H1 (cell line): ENCODE results near the gene ABHD1. TPM values are rescaled to one million over a fixed set of nuclear protein-coding genes. Genes with fewer than 3 reads are reported as not detected.

ENCODE experiments used
- EZH2 ChIP-seq: fragments of 200-600 bp; sonication (generic); IDR thresholded peaks from 2 replicates; pipeline ENCODE4 v1.7.1; 2012; ENCODE audit warnings: low read depth, mild to moderate bottlenecking, moderate library complexity, low read length, inconsistent platforms; ENCODE audit not compliant: severe bottlenecking
- polyA plus RNA-seq, 7 experiments: library from polyadenylated mRNA; depleted of rRNA in 3 of 7; stranded (reverse) in 5 of 7; unstranded in 2 of 7; fragments of >200 nt in 5 of 7; fragments of 200-250 nt in 2 of 7; gene quantifications; 1 replicate in 5 of 7; 2 replicates in 1 of 7; 4 replicates in 1 of 7; pipeline versions ENCODE4 v1.2.1 to v1.2.3, GENCODE V29; 2011 to 2013; ENCODE audit warnings: missing spikeins in 2 of 7, mixed read lengths in 2 of 7
- total RNA-seq: library from RNA; stranded (reverse); fragmentation: NEBNext Ultra II Directional; extraction: Animal tissue kit (Norgen Biotek cat#: 25700); gene quantifications from 2 replicates; pipeline ENCODE4 v1.2.1, GENCODE V29; 2021

ABHD1 gene
- total and polyA plus RNA-seq, 2 of the 8 experiments (the other 6 are each of a cell fraction or from before 2014, with no cell fraction given): 0.20 to 1.1 TPM

- TF ChIP-seq EZH2: no peak
Measured at GRCh38 chr2:27152796-27153464, 29.3 kb downstream of the ABHD1 start (continued).
